ENCODE data around the gene ETFA. TPM values are rescaled to one million over a fixed set of nuclear protein-coding genes. Genes with fewer than 3 reads are reported as not detected.

ETFA gene
- total and polyA plus RNA-seq, 2 experiments from 2014 or later = 175 to 185 TPM

DNA sequence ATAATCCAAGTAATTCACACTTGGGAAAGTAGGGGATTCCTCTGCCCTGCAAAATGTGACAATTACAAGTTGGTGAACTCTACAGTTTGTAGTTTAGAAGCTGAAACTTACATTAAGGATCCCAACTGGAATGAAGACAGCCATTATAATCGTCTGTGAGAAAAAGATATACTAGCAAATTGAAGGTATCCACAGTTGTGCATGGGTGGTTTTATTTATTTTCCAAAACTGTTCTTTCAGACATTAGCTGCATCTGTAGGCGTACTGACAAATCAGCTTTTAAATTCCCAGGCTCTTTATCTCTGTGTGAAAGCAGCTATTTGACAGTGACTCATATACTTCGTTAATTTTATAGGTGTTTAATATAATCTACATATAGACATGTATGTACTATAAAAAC is 12.8 kb upstream of the ETFA start:
- Histone ChIP-seq H2AFZ (no peak overlapping the region), H3K27me3 (no peaks in the 10 kb centered on the region), H3K79me2 (no peaks in the 10 kb centered on the region), H3K4me3 (no peak overlapping the region), H3K9me3 (ENCODE audit: low read depth) (no peaks in the 10 kb centered on the region), H3K4me1 (ENCODE audit: insufficient read depth) (no peaks in the 10 kb centered on the region), H3K36me3 (replicated peaks; ENCODE audit: insufficient read depth, low read depth) (no peaks in the 10 kb centered on the region), H3K4me2 (no peak overlapping the region), H4K20me1 (ENCODE audit: insufficient read depth, poor library complexity, severe bottlenecking) (no peaks in the 10 kb centered on the region), H3K27ac (no peak overlapping the region), H3K9me2 (replicated peaks; ENCODE audit: insufficient read depth) (no peaks in the 10 kb centered on the region)
- TF ChIP-seq EZH2phosphoT487 (IDR thresholded peaks at IDR 0.05; ENCODE audit: low read depth, severe bottlenecking, unreplicated experiment) (no peak), CTCF (IDR thresholded peaks at IDR 0.05; ENCODE audit: poor library complexity) (no peak), EZH2 (IDR thresholded peaks at IDR 0.05; ENCODE audit: borderline replicate concordance) (no peak)
- DNase-seq (ENCODE audit: low spot score) = no peak
- WGBS (ENCODE audit: low lambda C conversion rate, missing lambda C conversion rate) = 75% methylated on average over 3 of the region's 3 CpGs

DNA sequence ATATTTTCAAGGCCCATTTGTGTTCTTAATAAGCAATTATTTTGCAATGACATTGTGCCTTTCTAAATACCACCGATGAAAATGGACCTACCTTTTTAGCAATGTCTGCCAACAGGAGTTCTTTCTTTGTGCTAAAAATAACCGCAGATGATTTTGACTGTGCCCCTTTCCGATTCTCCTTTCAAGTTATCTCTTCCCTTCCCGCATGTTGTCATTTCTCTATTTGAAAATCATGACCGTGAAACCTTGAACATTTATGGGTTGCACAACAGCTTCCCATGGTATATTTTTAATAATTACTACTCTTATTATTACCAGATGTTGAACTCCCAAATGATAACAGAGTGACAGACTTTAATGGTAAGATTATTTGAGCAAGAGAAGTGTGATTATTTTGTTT is 10.3 kb upstream of the ETFA start:
- Histone ChIP-seq H3K4me2 (no peak overlapping the region), H4K20me1 (ENCODE audit: insufficient read depth, poor library complexity, severe bottlenecking) (no peaks in the 10 kb centered on the region), H3K27me3 (no peaks in the 10 kb centered on the region), H2AFZ (no peak overlapping the region), H3K4me3 (no peak overlapping the region), H3K4me1 (ENCODE audit: insufficient read depth) (no peaks in the 10 kb centered on the region), H3K9me2 (replicated peaks; ENCODE audit: insufficient read depth) (no peaks in the 10 kb centered on the region), H3K27ac (no peak overlapping the region), H3K79me2 (no peaks in the 10 kb centered on the region), H3K36me3 (replicated peaks; ENCODE audit: insufficient read depth, low read depth) (no peaks in the 10 kb centered on the region), H3K9me3 (ENCODE audit: low read depth) (no peaks in the 10 kb centered on the region)
- TF ChIP-seq EZH2 (IDR thresholded peaks at IDR 0.05; ENCODE audit: borderline replicate concordance) (no peak), CTCF (IDR thresholded peaks at IDR 0.05; ENCODE audit: poor library complexity) (no peak), EZH2phosphoT487 (IDR thresholded peaks at IDR 0.05; ENCODE audit: low read depth, severe bottlenecking, unreplicated experiment) (no peak)
- WGBS (ENCODE audit: low lambda C conversion rate, missing lambda C conversion rate) = 69% methylated on average over 5 of the region's 5 CpGs
- no peak for DNase-seq (ENCODE audit: low spot score)

DNA sequence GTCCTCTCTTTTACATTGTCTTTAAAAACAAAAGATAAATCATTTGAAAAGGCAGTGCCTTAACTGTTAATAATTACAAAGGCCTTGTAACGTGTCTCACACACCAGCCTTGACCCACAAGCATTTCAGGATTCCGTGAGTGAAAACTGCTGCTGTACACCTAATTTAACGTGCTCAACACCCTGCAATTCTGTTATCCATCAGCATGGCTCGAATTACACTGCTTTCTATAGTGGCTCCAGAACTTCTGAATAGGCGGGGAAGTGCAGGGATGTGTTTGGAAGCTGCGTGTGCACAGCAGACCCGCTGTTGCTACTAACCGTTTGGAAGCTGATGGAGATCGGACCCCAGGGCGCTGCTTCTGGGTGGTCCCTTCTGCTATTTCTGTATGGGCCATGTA is 9.9 kb upstream of the ETFA start:
- Histone ChIP-seq H3K9me3 (ENCODE audit: low read depth) (no peaks in the 10 kb centered on the region), H3K79me2 (no peaks in the 10 kb centered on the region), H3K27me3 (no peaks in the 10 kb centered on the region), H2AFZ (no peak overlapping the region), H3K36me3 (replicated peaks; ENCODE audit: insufficient read depth, low read depth) (no peaks in the 10 kb centered on the region), H3K27ac (no peak overlapping the region), H3K4me3 (no peak overlapping the region), H4K20me1 (ENCODE audit: insufficient read depth, poor library complexity, severe bottlenecking) (no peaks in the 10 kb centered on the region), H3K4me1 (ENCODE audit: insufficient read depth) (no peaks in the 10 kb centered on the region), H3K4me2 (no peak overlapping the region), H3K9me2 (replicated peaks; ENCODE audit: insufficient read depth) (no peaks in the 10 kb centered on the region)
- 42% methylated on average over 10 of the region's 10 CpGs for WGBS (ENCODE audit: low lambda C conversion rate, missing lambda C conversion rate)
- TF ChIP-seq EZH2phosphoT487 (IDR thresholded peaks at IDR 0.05; ENCODE audit: low read depth, severe bottlenecking, unreplicated experiment) = no peak
- no peak for TF ChIP-seq EZH2 (IDR thresholded peaks at IDR 0.05; ENCODE audit: borderline replicate concordance)
- TF ChIP-seq CTCF (IDR thresholded peaks at IDR 0.05; ENCODE audit: poor library complexity) = no peak
- no peak for DNase-seq (ENCODE audit: low spot score)

- TF ChIP-seq EZH2 (IDR thresholded peaks at IDR 0.05; ENCODE audit: borderline replicate concordance) (no peak), EZH2phosphoT487 (IDR thresholded peaks at IDR 0.05; ENCODE audit: low read depth, severe bottlenecking, unreplicated experiment) (no peak), CTCF (IDR thresholded peaks at IDR 0.05; ENCODE audit: poor library complexity) (no peak)
Measured at GRCh38 chr15:76320012-76320411, 8.7 kb upstream of the ETFA start.

More at GRCh38 chr15:76320012-76320411, 8.7 kb upstream of the ETFA start:
- H4K20me1 ChIP-seq (ENCODE audit: insufficient read depth, poor library complexity, severe bottlenecking) = no peaks in the 10 kb centered on the region
- H3K4me2 ChIP-seq = no peak overlapping the region
- H2AFZ ChIP-seq = no peak overlapping the region
- no peaks in the 10 kb centered on the region for H3K4me1 ChIP-seq (ENCODE audit: insufficient read depth)
- no peak overlapping the region for H3K27ac ChIP-seq
- no peaks in the 10 kb centered on the region for H3K27me3 ChIP-seq
- WGBS (ENCODE audit: low lambda C conversion rate, missing lambda C conversion rate) = 94% methylated on average over 6 of the region's 6 CpGs
- no peak overlapping the region for H3K4me3 ChIP-seq
- DNase-seq (ENCODE audit: low spot score) = no peak
- no peaks in the 10 kb centered on the region for H3K36me3 ChIP-seq (replicated peaks; ENCODE audit: insufficient read depth, low read depth)
- no peaks in the 10 kb centered on the region for H3K9me2 ChIP-seq (replicated peaks; ENCODE audit: insufficient read depth)
- H3K79me2 ChIP-seq = no peaks in the 10 kb centered on the region
- no peaks in the 10 kb centered on the region for H3K9me3 ChIP-seq (ENCODE audit: low read depth)

Data from hepatocyte (in vitro differentiated cells).